HepG2 (cell line): ENCODE measurements around the gene KIFAP3. TPM values are rescaled to one million over a fixed set of nuclear protein-coding genes. Genes with fewer than 3 reads are reported as not detected.

Experiments
- ATAC-seq: fragments of 200-7000 bp; cut with Tn5 transposase; 3 replicates; pipeline ENCODE4 v1.9.1; 2020; ENCODE audit warnings: mild to moderate bottlenecking, moderate library complexity
- BruUV-seq: library from RNA; stranded (reverse); fragments of 400-500 nt; replicated peaks from 2 replicates; lab custom pipeline; 2021; lab: Mats Ljungman, UMichigan
- CTCF ChIA-PET: fragments of 300-600 bp; formaldehyde crosslinking; extraction: SDS; loops from one replicate; lab custom pipeline; 2021; ENCODE audit warnings: low total read pairs, inconsistent platforms, low intra/inter-chr PET ratio; lab: Yijun Ruan, JAX
- POLR2A ChIA-PET: fragments of 350-600 bp; sonication (Branson Sonifier 250); formaldehyde crosslinking; loops from one replicate; lab custom pipeline; 2020; ENCODE audit warnings: antibody characterized with exemption, inconsistent platforms; lab: Yijun Ruan, JAX
- DNase-seq: peaks from one replicate; pipeline ENCODE4 v3.0.0-alpha.2; 2015; ENCODE audit warnings: low spot score
- FAIRE-seq: peaks from 3 replicates; lab custom pipeline; 2011; peaks lifted over from hg19 to GRCh38; lab: Jason Lieb, UNC
- H2AFZ ChIP-seq: one replicate; pipeline ENCODE4 v1.6.1; 2011; ENCODE audit warnings: low read length, inconsistent platforms
- H3K27ac ChIP-seq: fragments of 300-600 bp; 3 replicates; pipeline ENCODE4 v1.8.0; 2011; ENCODE audit warnings: mixed run types, mild to moderate bottlenecking, mixed read lengths, low read length, inconsistent platforms; ENCODE audit not compliant: insufficient read depth; ENCODE audit errors: extremely low read length
- H3K27me3 ChIP-seq, 2 experiments: fragments of 200-600 bp in 1 of 2; 2 replicates in 1 of 2; 3 replicates in 1 of 2; pipeline versions ENCODE4 v1.6.0 to v1.8.0; 2011; ENCODE audit warnings: low read length in 2 of 2, mild to moderate bottlenecking in 2 of 2, moderate library complexity in 2 of 2, inconsistent platforms in 1 of 2; ENCODE audit not compliant: insufficient read depth in 2 of 2, control insufficient read depth in 1 of 2
- H3K36me3 ChIP-seq, 2 experiments: fragments of 200-600 bp in 1 of 2; replicated peaks in 1 of 2; 2 replicates in 1 of 2; 3 replicates in 1 of 2; pipeline versions ENCODE4 v1.5.1 to v1.8.0; 2011; ENCODE audit warnings: low read length in 2 of 2, inconsistent platforms in 1 of 2; ENCODE audit not compliant: insufficient read depth in 2 of 2, control insufficient read depth in 1 of 2
- H3K4me1 ChIP-seq: 2 replicates; pipeline ENCODE4 v1.5.1; 2012; ENCODE audit warnings: low read length, inconsistent platforms; ENCODE audit not compliant: insufficient read depth
- H3K4me2 ChIP-seq: 2 replicates; pipeline ENCODE4 v1.6.0; 2011; ENCODE audit warnings: low read depth, low read length, inconsistent platforms
- H3K4me3 ChIP-seq, 3 experiments: fragments of 200-600 bp in 1 of 3; sonication (generic), shearing (Covaris generic) in 1 of 3; replicated peaks in 1 of 3; 2 replicates each; pipeline ENCODE4 v1.5.1; 2011 to 2016; ENCODE audit warnings: low read length in 3 of 3, inconsistent platforms in 2 of 3, low read depth in 2 of 3, mild to moderate bottlenecking in 2 of 3, control low read depth in 1 of 3, mixed read lengths in 1 of 3; ENCODE audit not compliant: insufficient read depth in 1 of 3
- H3K79me2 ChIP-seq: one replicate; pipeline ENCODE4 v1.6.1; 2011; ENCODE audit warnings: low read length, inconsistent platforms; ENCODE audit not compliant: insufficient read depth
- H3K9ac ChIP-seq: 2 replicates; pipeline ENCODE4 v1.6.0; 2011; ENCODE audit warnings: mild to moderate bottlenecking, low read depth, low read length, inconsistent platforms; ENCODE audit not compliant: insufficient read depth
- H3K9me3 ChIP-seq: 2 replicates; pipeline ENCODE4 v1.5.1; 2012; ENCODE audit warnings: mild to moderate bottlenecking, low read length
- H4K20me1 ChIP-seq: 2 replicates; pipeline ENCODE4 v1.6.0; 2011; ENCODE audit warnings: inconsistent platforms, mild to moderate bottlenecking, low read length, moderate library complexity; ENCODE audit not compliant: insufficient read depth
- CCAR2 ChIP-seq: fragments of 200-400 bp; formaldehyde crosslinking; optimal IDR thresholded peaks from 2 replicates; pipeline ENCODE3; 2018; ENCODE audit warnings: low read depth, mild to moderate bottlenecking, low read length, moderate library complexity
- GABPB1 ChIP-seq: IDR thresholded peaks from 2 replicates; pipeline ENCODE4 v1.6.1; 2016; ENCODE audit warnings: mild to moderate bottlenecking, missing genetic modification reagents, moderate library complexity, missing compliant biosample characterization
- MED8 ChIP-seq: sonication (generic); formaldehyde crosslinking; IDR thresholded peaks from 2 replicates; pipeline ENCODE4 v1.8.1; 2023; ENCODE audit warnings: mild to moderate bottlenecking, missing genetic modification reagents; ENCODE audit not compliant: insufficient replicate concordance
- MTF2 ChIP-seq: sonication (generic); formaldehyde crosslinking; IDR thresholded peaks from 2 replicates; pipeline ENCODE4 v1.5.0; 2020; ENCODE audit warnings: missing genetic modification reagents, borderline replicate concordance
- PPARG ChIP-seq: conservative IDR thresholded peaks from 2 replicates; pipeline ENCODE4 v1.6.1; 2016; ENCODE audit warnings: missing biosample characterization, missing genetic modification reagents
- REPIN1 ChIP-seq: sonication (generic); formaldehyde crosslinking; IDR thresholded peaks from 2 replicates; pipeline ENCODE4 v1.8.0; 2022; ENCODE audit warnings: missing genetic modification reagents, low read depth, mild to moderate bottlenecking, borderline replicate concordance
- REXO4 ChIP-seq: sonication (generic); formaldehyde crosslinking; IDR thresholded peaks from 2 replicates; pipeline ENCODE4 v1.8.0; 2022; ENCODE audit warnings: missing genetic modification reagents, mild to moderate bottlenecking, borderline replicate concordance
- RNF2 ChIP-seq: fragments of 450-650 bp; conservative IDR thresholded peaks from 2 replicates; pipeline ENCODE4 v1.6.1; 2016; ENCODE audit warnings: low read depth
- ZKSCAN5 ChIP-seq: sonication (generic); formaldehyde crosslinking; IDR thresholded peaks from 2 replicates; pipeline ENCODE4 v1.5.1; 2020; ENCODE audit warnings: mild to moderate bottlenecking, missing genetic modification reagents
- ZNF235 ChIP-seq: sonication (generic); formaldehyde crosslinking; IDR thresholded peaks from 2 replicates; pipeline ENCODE4 v1.8.1; 2023; ENCODE audit warnings: mild to moderate bottlenecking, missing genetic modification reagents, borderline replicate concordance
- ZNF350 ChIP-seq: sonication (generic); formaldehyde crosslinking; IDR thresholded peaks from 2 replicates; pipeline ENCODE4 v1.4.0; 2020; ENCODE audit warnings: mild to moderate bottlenecking, low read depth, missing genetic modification reagents, borderline replicate concordance
- ZNF564 ChIP-seq: sonication (generic); formaldehyde crosslinking; IDR thresholded peaks from 2 replicates; pipeline ENCODE4 v1.8.1; 2023; ENCODE audit warnings: mild to moderate bottlenecking, missing genetic modification reagents
- ZNF577 ChIP-seq: sonication (generic); formaldehyde crosslinking; IDR thresholded peaks from 2 replicates; pipeline ENCODE4 v1.4.0; 2020; ENCODE audit warnings: mild to moderate bottlenecking, low read depth, missing genetic modification reagents, borderline replicate concordance
- ZNF7 ChIP-seq: IDR thresholded peaks from 2 replicates; pipeline ENCODE4 v1.6.1; 2016; ENCODE audit warnings: missing biosample characterization, missing genetic modification reagents
- WGBS: methylation state at CpG from one replicate; pipeline ENCODE4 v1.1.6; 2017; ENCODE audit warnings: low lambda C conversion rate; 5-methylcytosine and 5-hydroxymethylcytosine counted together
- in situ Hi-C: cut with HindIII; loops from 2 replicates; pipeline ENCODE4 v1.10.0; 2017; ENCODE audit warnings: low pct_unique_long_range_greater_than_20kb; ENCODE audit not compliant: extremely low pct_ligation_motif_present
- intact Hi-C: fragments of 100-400 bp; cut with micrococcal nuclease; formaldehyde crosslinking; loops from one replicate; pipeline ENCODE4 v1.10.0; 2022; ENCODE audit not compliant: unreplicated experiment
- polyA plus RNA-seq, 8 experiments: library from polyadenylated mRNA; depleted of rRNA in 3 of 8; stranded (reverse) in 7 of 8; unstranded in 1 of 8; fragments of >200 nt; fragmentation: Illumina TruSeq in 4 of 8; extraction: Trizol in 4 of 8; gene quantifications; 2 replicates each; pipeline versions ENCODE4 v1.2.1 to v1.2.3, GENCODE V29; 2011 to 2016; ENCODE audit warnings: low read depth in 4 of 8, missing spikeins in 1 of 8, mixed read lengths in 1 of 8; ENCODE audit not compliant: insufficient read depth in 1 of 8
- total RNA-seq, 5 experiments: library from RNA; depleted of rRNA; stranded (reverse); fragments of >200 nt; fragmentation: Illumina TruSeq; extraction: Trizol; gene quantifications; 2 replicates each; pipeline ENCODE4 v1.2.3, GENCODE V29; 2016; ENCODE audit warnings: low read depth in 1 of 5
- TF ChIP-seq, protein P1 (sequence below): IDR thresholded peaks from 2 replicates; pipeline ENCODE4 v1.6.1; 2016; ENCODE audit warnings: missing biosample characterization, missing genetic modification reagents, low read depth
- TF ChIP-seq, protein P2 (sequence below): sonication (generic); formaldehyde crosslinking; IDR thresholded peaks from 2 replicates; pipeline ENCODE4 v1.8.1; 2023; ENCODE audit warnings: mild to moderate bottlenecking, missing genetic modification reagents

The KIFAP3 gene
- total and polyA plus RNA-seq, 2 of the 13 experiments (the other 11 are each of a cell fraction or from before 2014, with no cell fraction given) = 3.4 to 10.0 TPM

DNA sequence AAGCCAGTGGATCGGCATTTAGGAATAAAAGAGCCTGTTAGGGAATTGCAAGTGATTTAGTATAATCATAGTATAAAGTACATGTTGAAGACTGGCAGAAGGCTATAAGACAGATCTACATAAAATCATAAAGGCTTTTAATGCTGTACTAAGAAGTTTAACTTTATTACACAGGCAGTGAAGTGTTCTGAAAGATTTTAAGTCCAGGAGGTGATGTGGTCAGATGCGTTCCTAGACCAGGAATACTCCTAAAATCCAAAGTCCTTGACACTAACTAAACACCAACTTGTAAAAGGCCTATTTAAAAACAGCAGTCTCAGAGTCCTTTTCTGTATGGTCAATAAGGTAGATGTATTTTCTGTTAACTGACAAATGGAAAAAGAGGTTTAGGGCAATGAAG lies 57.0 kb downstream of the KIFAP3 start:
- 66% methylated on average over 2 of the region's 2 CpGs for WGBS

DNA sequence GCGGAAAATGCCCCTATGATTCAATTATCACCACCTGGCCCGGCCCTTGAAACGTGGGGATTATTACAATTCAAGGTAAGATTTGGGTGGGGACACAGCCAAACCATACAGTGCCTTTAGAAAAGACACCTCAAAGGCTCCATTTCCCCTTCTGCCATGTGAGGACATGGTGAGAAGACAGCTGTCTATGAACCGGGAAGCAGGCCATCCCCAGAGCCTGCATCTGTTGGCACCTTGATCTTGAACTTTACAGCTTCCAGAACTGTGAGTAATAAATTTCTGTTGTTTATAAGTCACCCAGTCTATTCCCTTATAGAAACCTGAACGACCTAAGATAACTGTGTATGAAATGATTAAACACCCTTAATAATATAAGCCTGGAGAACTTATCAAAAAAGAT lies 61.6 kb downstream of the KIFAP3 start:
- H3K9ac ChIP-seq = no peak overlapping the region
- ChIA-PET CTCF (no interaction called here), POLR2A (no interaction called here)
- H4K20me1 ChIP-seq = no peaks in the 10 kb centered on the region
- TF ChIP-seq ZNF577 (CRISPR knock-in tag) = no peak
- TF ChIP-seq REPIN1 (CRISPR knock-in tag) = no peak
- TF ChIP-seq, protein P1, sequence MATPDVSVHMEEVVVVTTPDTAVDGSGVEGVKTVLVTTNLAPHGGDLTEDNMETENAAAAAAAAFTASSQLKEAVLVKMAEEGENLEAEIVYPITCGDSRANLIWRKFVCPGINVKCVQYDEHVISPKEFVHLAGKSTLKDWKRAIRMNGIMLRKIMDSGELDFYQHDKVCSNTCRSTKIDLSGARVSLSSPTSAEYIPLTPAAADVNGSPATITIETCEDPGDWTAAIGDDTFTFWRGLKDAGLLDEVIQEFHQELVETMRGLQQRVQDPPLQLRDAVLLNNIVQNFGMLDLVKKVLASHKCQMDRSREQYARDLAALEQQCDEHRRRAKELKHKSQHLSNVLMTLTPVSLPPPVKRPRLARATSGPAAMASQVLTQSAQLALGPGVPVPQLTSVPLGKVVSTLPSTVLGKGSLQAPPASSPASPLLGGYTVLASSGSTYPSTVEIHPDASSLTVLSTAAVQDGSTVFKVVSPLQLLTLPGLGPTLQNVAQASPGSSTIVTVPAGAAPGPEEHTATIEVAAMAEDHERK (CRISPR knock-in tag) = no peak
- no peak for TF ChIP-seq ZNF235
- no peak for TF ChIP-seq ZNF350 (CRISPR knock-in tag)
- no peak for TF ChIP-seq ZNF7
- TF ChIP-seq, protein P2, sequence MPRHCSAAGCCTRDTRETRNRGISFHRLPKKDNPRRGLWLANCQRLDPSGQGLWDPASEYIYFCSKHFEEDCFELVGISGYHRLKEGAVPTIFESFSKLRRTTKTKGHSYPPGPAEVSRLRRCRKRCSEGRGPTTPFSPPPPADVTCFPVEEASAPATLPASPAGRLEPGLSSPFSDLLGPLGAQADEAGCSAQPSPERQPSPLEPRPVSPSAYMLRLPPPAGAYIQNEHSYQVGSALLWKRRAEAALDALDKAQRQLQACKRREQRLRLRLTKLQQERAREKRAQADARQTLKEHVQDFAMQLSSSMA (CRISPR knock-in tag) = no peak
- no peak for TF ChIP-seq REXO4 (CRISPR knock-in tag)
- no peak for TF ChIP-seq GABPB1 (CRISPR knock-in tag)
- TF ChIP-seq MTF2 (CRISPR knock-in tag) = no peak
- TF ChIP-seq ZNF564 = no peak
- H3K9me3 ChIP-seq = no peaks in the 10 kb centered on the region
- no peaks in the 10 kb centered on the region for H3K79me2 ChIP-seq
- peaks cover 7% of the 10 kb centered on the region; the same call in 1 of the 2 replicates for H3K4me1 ChIP-seq
- in situ Hi-C loops = no loop called here
- no peak for FAIRE-seq
- intact Hi-C loops = loop anchor here (2.0 kb wide), 1 partner anchor 438 kb away; no protein-coding TSS in a partner anchor
- no peak for DNase-seq
- BruUV-seq = no TSS peak
- H3K4me2 ChIP-seq = no peak overlapping the region
- H3K4me3 ChIP-seq = no peak overlapping the region
- no peak for ATAC-seq
- H3K27ac ChIP-seq = no peak overlapping the region
- WGBS = 65% methylated on average over 5 of the region's 5 CpGs
- no peaks in the 10 kb centered on the region; a peak in 1 of 5 replicates for H3K27me3 ChIP-seq
- no peaks in the 10 kb centered on the region for H3K36me3 ChIP-seq
- no peak overlapping the region for H2AFZ ChIP-seq

More for the DNA sequence above, 57.0 kb downstream of the KIFAP3 start:
- H3K4me2 ChIP-seq = no peak overlapping the region
- no peaks in the 10 kb centered on the region for H3K36me3 ChIP-seq
- TF ChIP-seq MED8 (no peak), RNF2 (no peak), ZKSCAN5 (peak; percentile 65; the same call in 1 of the 2 replicates), PPARG (CRISPR knock-in tag) (no peak), CCAR2 (no peak)
- no peak for FAIRE-seq
- no peaks in the 10 kb centered on the region for H3K79me2 ChIP-seq
- BruUV-seq = no TSS peak
- H3K27ac ChIP-seq = no peak overlapping the region
- no peak overlapping the region for H3K9ac ChIP-seq
- no peak overlapping the region for H3K4me3 ChIP-seq
- no peak overlapping the region for H2AFZ ChIP-seq
- ChIA-PET CTCF (no interaction called here), POLR2A (no interaction called here)
- no peaks in the 10 kb centered on the region for H4K20me1 ChIP-seq
- intact Hi-C loops (no loop called here), in situ Hi-C loops (no loop called here)
- peaks cover 8% of the 10 kb centered on the region; the same call in 1 of the 2 replicates for H3K4me1 ChIP-seq
- no peaks in the 10 kb centered on the region; a peak in 1 of 5 replicates for H3K27me3 ChIP-seq
- no peak; the same call in 2 of the 3 replicates for ATAC-seq
- peaks cover 5% of the 10 kb centered on the region; the same call in 1 of the 2 replicates for H3K9me3 ChIP-seq
- no peak for DNase-seq
